Dendritic cell treated with granulocyte-macrophage colony-stimulating factor and Interleukin-4, amounts not matched to agents 40 ng/mL and 50 ng/mL, for 4 days (primary cell): ENCODE measurements around the gene HNRNPA2B1.

Source experiments
- H3K27ac Mint-ChIP-seq: one replicate; pipeline ENCODE4 v1.8.0; 2022; ENCODE audit warnings: mild to moderate bottlenecking, mixed read lengths
- H3K27me3 Mint-ChIP-seq: one replicate; pipeline ENCODE4 v1.8.0; 2022; ENCODE audit warnings: mild to moderate bottlenecking, mixed read lengths
- H3K36me3 Mint-ChIP-seq: one replicate; pipeline ENCODE4 v1.8.0; 2022; ENCODE audit warnings: low read depth, mixed read lengths
- H3K4me1 Mint-ChIP-seq: one replicate; pipeline ENCODE4 v1.8.0; 2022; ENCODE audit warnings: low read depth, mixed read lengths
- H3K4me3 Mint-ChIP-seq: one replicate; pipeline ENCODE4 v1.8.0; 2022; ENCODE audit warnings: mild to moderate bottlenecking, moderate library complexity, mixed read lengths
- H3K9me3 Mint-ChIP-seq: one replicate; pipeline ENCODE4 v1.8.0; 2022; ENCODE audit warnings: mixed read lengths
- intact Hi-C: fragments of 100-400 bp; cut with micrococcal nuclease; formaldehyde crosslinking; loops from one replicate; pipeline ENCODE4 v1.15.0; 2022

Gene HNRNPA2B1

GRCh38 chr7:26200444-26201246 is at the start of gene HNRNPA2B1:
TSS of gene HNRNPA2B1 (minus strand) at chr7:26200746. CDS start at chr7:26200577, 169 bp downstream.
- Mint-ChIP-seq H3K4me1 (peaks cover 42% of the 10 kb centered on the region), H3K27me3 (no peaks in the 10 kb centered on the region), H3K36me3 (peaks cover 72% of the 10 kb centered on the region), H3K4me3 (peak within 1 kb of the TSS; percentile 99), H3K9me3 (no peaks in the 10 kb centered on the region), H3K27ac (peak within 1 kb of the TSS; percentile 100)
- intact Hi-C loops: loop anchor here (2.0 to 5.0 kb wide), 4 partner anchors 92 to 303 kb away; partner anchors contain the start of gene SNX10

DNA sequence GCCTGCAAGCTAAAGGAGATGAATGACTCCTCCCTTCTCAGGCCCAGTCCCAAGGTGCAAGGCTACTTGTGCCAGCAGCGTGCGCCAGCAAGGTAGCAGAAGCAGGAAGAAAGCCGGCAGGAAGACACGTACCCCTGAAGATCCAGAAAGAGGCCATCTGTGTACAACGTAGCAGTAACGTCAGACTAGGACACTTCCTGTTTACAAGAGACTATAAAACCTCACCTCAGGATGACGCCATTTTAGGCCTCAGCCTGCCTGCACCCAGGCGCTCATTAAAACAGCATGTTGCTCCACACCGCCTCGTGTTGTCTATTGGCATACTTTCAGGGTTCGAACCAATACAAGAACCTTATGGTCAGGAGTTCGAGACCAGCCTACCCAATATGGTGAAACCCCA is 49.7 kb upstream of the HNRNPA2B1 start:
- H3K36me3 Mint-ChIP-seq: no peaks in the 10 kb centered on the region
- no peak overlapping the region for H3K4me3 Mint-ChIP-seq
- H3K4me1 Mint-ChIP-seq: no peaks in the 10 kb centered on the region
- no peaks in the 10 kb centered on the region for H3K9me3 Mint-ChIP-seq
- H3K27me3 Mint-ChIP-seq: peaks cover 1% of the 10 kb centered on the region
- no peak overlapping the region for H3K27ac Mint-ChIP-seq
- intact Hi-C loops: no loop called here

GRCh38 chr7:26245150-26245549 is 44.6 kb upstream of the HNRNPA2B1 start:
- Mint-ChIP-seq H3K27me3 (no peaks in the 10 kb centered on the region), H3K27ac (no peak overlapping the region), H3K9me3 (no peaks in the 10 kb centered on the region), H3K4me1 (no peaks in the 10 kb centered on the region), H3K4me3 (no peak overlapping the region), H3K36me3 (no peaks in the 10 kb centered on the region)
- intact Hi-C loops: no loop called here

DNA sequence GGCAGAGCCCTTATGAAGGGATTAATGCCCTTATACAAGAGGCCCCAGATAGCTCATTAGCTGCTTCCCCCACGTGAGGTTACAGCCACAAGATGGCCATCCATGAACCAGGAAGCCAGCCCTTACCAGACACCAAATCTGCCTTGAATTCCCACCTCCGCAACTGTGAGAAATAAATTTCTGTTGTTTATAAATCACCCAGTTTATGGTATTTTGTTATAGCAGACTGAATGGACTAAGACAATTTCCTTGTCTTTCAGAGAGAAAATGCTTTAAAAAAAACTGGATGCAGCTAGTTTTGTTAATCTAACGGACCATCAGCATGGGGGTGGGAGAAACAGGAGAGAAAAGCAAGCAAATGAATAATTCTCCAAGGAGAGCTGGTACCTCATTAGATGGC is 37.5 kb upstream of the HNRNPA2B1 start:
- H3K27ac Mint-ChIP-seq: no peak overlapping the region
- H3K4me3 Mint-ChIP-seq: no peak overlapping the region
- peaks cover 13% of the 10 kb centered on the region for H3K4me1 Mint-ChIP-seq
- intact Hi-C loops: no loop called here
- peaks cover 1% of the 10 kb centered on the region for H3K27me3 Mint-ChIP-seq
- no peaks in the 10 kb centered on the region for H3K9me3 Mint-ChIP-seq
- no peaks in the 10 kb centered on the region for H3K36me3 Mint-ChIP-seq

- no peaks in the 10 kb centered on the region for H3K36me3 Mint-ChIP-seq
- peaks cover 13% of the 10 kb centered on the region for H3K4me1 Mint-ChIP-seq
- no peaks in the 10 kb centered on the region for H3K9me3 Mint-ChIP-seq
- no peak overlapping the region for H3K27ac Mint-ChIP-seq
- intact Hi-C loops: no loop called here
- peaks cover 1% of the 10 kb centered on the region for H3K27me3 Mint-ChIP-seq
- no peak overlapping the region for H3K4me3 Mint-ChIP-seq
Measured at GRCh38 chr7:26237035-26237807, 36.7 kb upstream of the HNRNPA2B1 start.

DNA sequence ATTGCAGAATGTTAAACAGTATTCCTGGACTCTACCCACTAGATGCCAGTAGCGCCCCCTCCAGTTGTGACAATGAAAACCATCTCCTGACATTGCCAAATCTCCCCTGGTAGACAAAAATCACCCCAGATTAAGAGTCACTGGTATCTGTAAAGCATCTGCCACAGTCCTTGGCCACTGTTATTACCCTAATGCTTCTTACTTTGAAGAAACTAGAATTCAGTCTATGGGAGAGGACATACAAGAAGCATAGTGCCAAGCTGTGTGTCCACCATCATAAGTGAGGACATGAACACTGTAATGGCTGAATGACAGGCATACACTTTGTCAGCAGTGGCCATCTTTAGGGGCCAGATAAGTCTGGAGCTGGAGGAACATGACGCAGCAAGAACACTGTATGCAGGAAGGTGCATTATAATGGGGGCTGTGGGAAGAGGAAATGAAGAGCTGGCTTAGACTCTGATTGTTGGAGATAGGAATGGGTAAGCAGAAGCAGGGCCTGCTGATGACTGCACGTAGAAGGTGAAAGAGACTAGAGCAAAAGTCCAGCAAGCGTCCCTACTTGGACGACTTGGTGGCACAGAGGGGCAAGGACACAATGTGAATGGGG is 33.5 kb upstream of the HNRNPA2B1 start:
- intact Hi-C loops: no loop called here
- no peaks in the 10 kb centered on the region for H3K36me3 Mint-ChIP-seq
- no peaks in the 10 kb centered on the region for H3K9me3 Mint-ChIP-seq
- peaks cover 3% of the 10 kb centered on the region for H3K27me3 Mint-ChIP-seq
- no peak overlapping the region for H3K4me3 Mint-ChIP-seq
- no peak overlapping the region for H3K27ac Mint-ChIP-seq
- peaks cover 13% of the 10 kb centered on the region for H3K4me1 Mint-ChIP-seq

GRCh38 chr7:26227987-26228386 is 27.4 kb upstream of the HNRNPA2B1 start:
- intact Hi-C loops: no loop called here
- Mint-ChIP-seq H3K9me3 (no peaks in the 10 kb centered on the region), H3K4me3 (no peak overlapping the region), H3K36me3 (no peaks in the 10 kb centered on the region), H3K4me1 (no peaks in the 10 kb centered on the region), H3K27ac (no peak overlapping the region), H3K27me3 (peaks cover 2% of the 10 kb centered on the region)

DNA sequence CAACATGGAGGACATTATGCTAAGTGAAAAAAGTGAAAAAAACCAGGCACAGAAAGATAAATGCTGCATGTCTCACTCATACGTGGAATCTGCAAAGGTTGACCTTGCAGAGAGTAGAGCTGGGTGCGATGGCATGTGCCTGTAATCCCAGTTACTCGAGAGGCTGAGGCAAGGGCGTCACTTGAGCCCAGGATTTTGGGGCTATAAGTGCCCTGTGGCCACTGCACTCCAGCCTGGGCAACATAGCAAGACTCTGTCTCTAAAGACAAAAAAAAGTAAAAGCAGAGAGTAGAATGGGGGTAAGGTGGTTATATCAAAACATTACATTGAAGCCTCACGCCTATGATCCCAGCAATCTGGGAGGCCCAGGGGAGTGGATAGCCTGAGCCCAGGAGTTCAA is 23.8 kb upstream of the HNRNPA2B1 start:
- Mint-ChIP-seq H3K9me3 (no peaks in the 10 kb centered on the region), H3K27me3 (no peaks in the 10 kb centered on the region), H3K27ac (no peak overlapping the region), H3K4me3 (no peak overlapping the region), H3K36me3 (no peaks in the 10 kb centered on the region), H3K4me1 (no peaks in the 10 kb centered on the region)
- intact Hi-C loops: no loop called here

DNA sequence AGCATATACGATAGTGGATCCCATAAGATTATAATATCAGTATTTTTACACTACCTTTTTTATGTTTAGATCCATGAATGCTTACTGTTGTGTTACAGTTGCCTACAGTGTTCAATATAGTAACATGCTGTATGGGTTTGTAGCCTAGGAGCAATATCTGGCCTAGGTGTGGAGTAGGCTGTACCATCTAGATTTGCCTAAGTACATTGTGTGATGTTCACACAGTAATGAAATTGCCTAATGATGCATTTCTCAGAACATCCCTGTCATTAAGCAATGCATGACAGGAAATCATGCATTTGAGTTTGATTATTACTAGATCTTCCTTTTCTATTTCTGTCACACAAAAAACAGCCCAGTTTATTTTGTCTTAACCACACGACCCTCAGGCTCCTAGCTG is 15.5 kb upstream of the HNRNPA2B1 start:
- intact Hi-C loops: no loop called here
- Mint-ChIP-seq H3K4me1 (peaks cover 12% of the 10 kb centered on the region), H3K27me3 (no peaks in the 10 kb centered on the region), H3K4me3 (no peak overlapping the region), H3K36me3 (peaks cover 20% of the 10 kb centered on the region), H3K27ac (no peak overlapping the region), H3K9me3 (no peaks in the 10 kb centered on the region)

DNA sequence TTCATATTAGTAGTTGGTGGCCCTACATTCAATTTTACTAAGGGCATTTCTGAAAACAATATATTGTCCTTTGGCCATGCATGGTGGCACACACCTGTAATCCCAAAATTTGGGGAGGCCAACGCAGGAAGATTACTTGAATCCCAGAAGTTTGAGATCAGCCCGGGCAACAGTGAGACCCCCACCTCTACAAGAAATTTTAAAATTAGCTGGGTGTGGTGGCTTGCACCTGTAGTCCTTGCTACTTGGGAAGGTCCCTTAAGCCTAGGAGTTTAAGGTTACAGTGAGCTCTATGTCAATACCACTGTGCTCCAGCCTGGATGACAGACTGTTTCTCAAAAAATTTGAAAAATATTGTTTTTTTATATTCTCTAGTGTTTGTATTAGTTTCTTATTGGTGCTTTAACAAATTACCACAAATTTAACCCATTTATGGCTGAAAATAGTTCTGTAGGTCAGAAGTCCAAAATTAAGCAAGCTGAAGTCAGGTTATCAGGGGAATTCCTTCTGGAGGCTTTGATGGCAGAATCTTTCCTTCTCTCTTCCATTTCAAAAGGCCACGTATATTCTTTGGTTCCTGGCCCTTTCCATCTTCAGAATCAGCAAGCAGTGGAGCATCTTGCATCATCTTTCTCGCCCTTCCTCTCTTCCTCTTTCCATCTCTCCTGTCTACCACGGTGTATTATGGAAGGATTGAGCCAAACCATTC is 13.4 kb upstream of the HNRNPA2B1 start:
- intact Hi-C loops: no loop called here
- H3K4me1 Mint-ChIP-seq: peaks cover 12% of the 10 kb centered on the region
- H3K9me3 Mint-ChIP-seq: no peaks in the 10 kb centered on the region
- no peaks in the 10 kb centered on the region for H3K27me3 Mint-ChIP-seq
- H3K36me3 Mint-ChIP-seq: peaks cover 41% of the 10 kb centered on the region
- H3K27ac Mint-ChIP-seq: no peak overlapping the region
- no peak overlapping the region for H3K4me3 Mint-ChIP-seq

- intact Hi-C loops: no loop called here
- no peak overlapping the region for H3K27ac Mint-ChIP-seq
Measured at GRCh38 chr7:26212921-26213718, 12.6 kb upstream of the HNRNPA2B1 start.

GRCh38 chr7:26208040-26208439 is 7.5 kb upstream of the HNRNPA2B1 start:
- Mint-ChIP-seq H3K4me1 (peaks cover 39% of the 10 kb centered on the region), H3K36me3 (peaks cover 89% of the 10 kb centered on the region), H3K9me3 (no peaks in the 10 kb centered on the region), H3K27me3 (no peaks in the 10 kb centered on the region), H3K4me3 (no peak overlapping the region), H3K27ac (peak overlapping the region; percentile 30)
- intact Hi-C loops: no loop called here

More at GRCh38 chr7:26212921-26213718, 12.6 kb upstream of the HNRNPA2B1 start:
- no peaks in the 10 kb centered on the region for H3K9me3 Mint-ChIP-seq
- H3K27me3 Mint-ChIP-seq: no peaks in the 10 kb centered on the region
- peaks cover 12% of the 10 kb centered on the region for H3K4me1 Mint-ChIP-seq
- no peak overlapping the region for H3K4me3 Mint-ChIP-seq
- H3K36me3 Mint-ChIP-seq: peaks cover 49% of the 10 kb centered on the region

- intact Hi-C loops: loop anchor here (2.0 to 5.0 kb wide), 4 partner anchors 89 to 306 kb away; partner anchors contain the start of gene SNX10
- no peaks in the 10 kb centered on the region for H3K9me3 Mint-ChIP-seq
- H3K4me1 Mint-ChIP-seq: peaks cover 34% of the 10 kb centered on the region
- H3K27me3 Mint-ChIP-seq: no peaks in the 10 kb centered on the region
- peak overlapping the region; percentile 82 for H3K4me3 Mint-ChIP-seq
- peaks cover 73% of the 10 kb centered on the region for H3K36me3 Mint-ChIP-seq
- H3K27ac Mint-ChIP-seq: no peak overlapping the region
Measured at GRCh38 chr7:26203016-26203415, 2.5 kb upstream of the HNRNPA2B1 start.
